Panc1 (cell line): ENCODE data around the gene EVL.

Source experiments
- CTCF ChIP-seq: fragments of 450-650 bp; IDR thresholded peaks from 2 replicates; pipeline ENCODE4 v1.5.1; 2017; ENCODE audit warnings: mild to moderate bottlenecking
- POLR2AphosphoS5 ChIP-seq: IDR thresholded peaks from 2 replicates; pipeline ENCODE4 v1.6.1; 2012; ENCODE audit warnings: mild to moderate bottlenecking, low read depth, low read length, moderate library complexity
- REST ChIP-seq, 2 experiments: IDR thresholded peaks; 2 replicates each; pipeline ENCODE4 v1.6.1; 2011 to 2012; ENCODE audit warnings: low read depth in 2 of 2, control low read depth in 1 of 2, low read length in 1 of 2, mild to moderate bottlenecking in 1 of 2, moderate library complexity in 1 of 2; ENCODE audit not compliant: insufficient read depth in 1 of 2

GRCh38 chr14:100027771-100028490, 37.3 kb upstream of the EVL start:
- no peak for TF ChIP-seq CTCF
- no peak for TF ChIP-seq POLR2AphosphoS5
- no peak for TF ChIP-seq REST (IDR thresholded peaks at IDR 0.05; ENCODE audit: insufficient read depth in 1 of 2, low read depth in 2 of 2, low read length in 1 of 2)
